ENCODE measurements around the gene CLTC.
"Not testable (repeated sequence)": the region's sequence is repeated elsewhere in the genome, so short reads cannot be mapped to it uniquely, and the experiment has no call there.

Gene CLTC

GRCh38 chr17:59652119-59652518 is 32.4 kb downstream of the CLTC start:
- POLR2A ChIA-PET (ENCODE audit: low non-redundant PET): no interaction called here
- no peak for DNase-seq (ENCODE audit: low spot score)

GRCh38 chr17:59656624-59657023 is 36.9 kb downstream of the CLTC start:
- H3K27ac ChIP-seq; DNase-seq (ENCODE audit: low spot score); POLR2A ChIA-PET (ENCODE audit: low non-redundant PET): not testable (repeated sequence)
- CTCF ChIA-PET: interaction anchor here (0.9 kb wide), 1 partner anchor 8 kb away, joined by 4 read pairs; no protein-coding TSS in a partner anchor

More at GRCh38 chr17:59652119-59652518, 32.4 kb downstream of the CLTC start:
- no peak for TF ChIP-seq CTCF (conservative IDR thresholded peaks at IDR 0.05; ENCODE audit: low read depth)
- no peak overlapping the region for H3K27ac ChIP-seq
- CTCF ChIA-PET: no interaction called here

- ChIA-PET CTCF (no interaction called here), POLR2A (ENCODE audit: low non-redundant PET) (no interaction called here)
- DNase-seq (ENCODE audit: low spot score): no peak
- H3K27ac ChIP-seq: no peak overlapping the region
- TF ChIP-seq CTCF (conservative IDR thresholded peaks at IDR 0.05; ENCODE audit: low read depth): no peak
These were observed 46.5 kb downstream of the CLTC start for GRCh38 chr17:59666235-59666634.

GRCh38 chr17:59668816-59669215 is 49.1 kb downstream of the CLTC start:
- ChIA-PET CTCF (interaction anchor here (0.6 kb wide), 1 partner anchor 283 kb away, joined by 3 read pairs; no protein-coding TSS in a partner anchor), POLR2A (ENCODE audit: low non-redundant PET) (no interaction called here)
- H3K27ac ChIP-seq: no peak overlapping the region; the same call in 1 of the 2 replicates
- DNase-seq (ENCODE audit: low spot score): peak; percentile 44
- no peak for TF ChIP-seq CTCF (conservative IDR thresholded peaks at IDR 0.05; ENCODE audit: low read depth)

- ChIA-PET POLR2A (ENCODE audit: low non-redundant PET) (no interaction called here), CTCF (interaction anchor here (0.6 kb wide), 1 partner anchor 436 kb away, joined by 3 read pairs; no protein-coding TSS in a partner anchor)
- no peak overlapping the region for H3K27ac ChIP-seq
- no peak for DNase-seq (ENCODE audit: low spot score)
- no peak for TF ChIP-seq CTCF (conservative IDR thresholded peaks at IDR 0.05; ENCODE audit: low read depth)
These were observed 49.7 kb downstream of the CLTC start for GRCh38 chr17:59669411-59669810.

- POLR2A ChIA-PET (ENCODE audit: low non-redundant PET): no interaction called here
- H3K27ac ChIP-seq: no peak overlapping the region
- CTCF ChIA-PET: interaction anchor here (0.6 to 0.7 kb wide), 2 partner anchors 19 to 437 kb away, joined by 3 to 4 read pairs; no protein-coding TSS in a partner anchor
- TF ChIP-seq CTCF (conservative IDR thresholded peaks at IDR 0.05; ENCODE audit: low read depth): no peak
- no peak for DNase-seq (ENCODE audit: low spot score)
These were observed 50.2 kb downstream of the CLTC start for GRCh38 chr17:59669944-59670343.

GRCh38 chr17:59671386-59671785 is 51.7 kb downstream of the CLTC start:
- no peak for DNase-seq (ENCODE audit: low spot score)
- TF ChIP-seq CTCF (conservative IDR thresholded peaks at IDR 0.05; ENCODE audit: low read depth): no peak
- CTCF ChIA-PET: no interaction called here
- POLR2A ChIA-PET (ENCODE audit: low non-redundant PET): no interaction called here
- H3K27ac ChIP-seq: no peak overlapping the region

Measured in RWPE1 (cell line).